Activated T-helper 2 cell treated with anti-CD3 and anti-CD28 coated beads, Interferon-gamma antibody, Interleukin-2, Interleukin-4, amounts not matched to agents 10 μg/mL and 5 μg/mL and 100 μg/mL, durations not matched to agents 14 hours and 24 hours and 36 hours (primary cell): ENCODE data around the gene HEYL. TPM values are rescaled to one million over a fixed set of nuclear protein-coding genes. Genes with fewer than 3 reads are reported as not detected.
A peak's percentile ranks its signal among the peaks of the same experiment; 100 is the strongest.

ENCODE experiments used
- DNase-seq: peaks from one replicate; pipeline ENCODE4 v3.0.0; 2021; ENCODE audit warnings: low spot score
- H3K27ac Mint-ChIP-seq: one replicate; pipeline ENCODE4 v1.8.0; 2021; ENCODE audit warnings: mixed read lengths
- H3K27me3 Mint-ChIP-seq: one replicate; pipeline ENCODE4 v1.8.0; 2021; ENCODE audit warnings: low read depth, mixed read lengths
- H3K36me3 Mint-ChIP-seq: one replicate; pipeline ENCODE4 v1.8.0; 2021; ENCODE audit warnings: low read depth, mixed read lengths
- H3K4me1 Mint-ChIP-seq: one replicate; pipeline ENCODE4 v1.8.0; 2021; ENCODE audit warnings: low read depth, mixed read lengths
- H3K4me3 Mint-ChIP-seq: one replicate; pipeline ENCODE4 v1.8.0; 2021; ENCODE audit warnings: low read depth, mild to moderate bottlenecking, moderate library complexity, mixed read lengths
- H3K9me3 Mint-ChIP-seq: one replicate; pipeline ENCODE4 v1.8.0; 2021; ENCODE audit warnings: mixed read lengths
- intact Hi-C: fragments of 100-400 bp; cut with micrococcal nuclease; formaldehyde crosslinking; loops from one replicate; pipeline ENCODE4 v1.15.1; 2023
- total RNA-seq: library from RNA; stranded (reverse); gene quantifications from 2 replicates; pipeline ENCODE4 v1.2.3, GENCODE V29; 2022

The HEYL gene
- total RNA-seq, 1 donor from 2014 or later, result 0.73 TPM

DNA sequence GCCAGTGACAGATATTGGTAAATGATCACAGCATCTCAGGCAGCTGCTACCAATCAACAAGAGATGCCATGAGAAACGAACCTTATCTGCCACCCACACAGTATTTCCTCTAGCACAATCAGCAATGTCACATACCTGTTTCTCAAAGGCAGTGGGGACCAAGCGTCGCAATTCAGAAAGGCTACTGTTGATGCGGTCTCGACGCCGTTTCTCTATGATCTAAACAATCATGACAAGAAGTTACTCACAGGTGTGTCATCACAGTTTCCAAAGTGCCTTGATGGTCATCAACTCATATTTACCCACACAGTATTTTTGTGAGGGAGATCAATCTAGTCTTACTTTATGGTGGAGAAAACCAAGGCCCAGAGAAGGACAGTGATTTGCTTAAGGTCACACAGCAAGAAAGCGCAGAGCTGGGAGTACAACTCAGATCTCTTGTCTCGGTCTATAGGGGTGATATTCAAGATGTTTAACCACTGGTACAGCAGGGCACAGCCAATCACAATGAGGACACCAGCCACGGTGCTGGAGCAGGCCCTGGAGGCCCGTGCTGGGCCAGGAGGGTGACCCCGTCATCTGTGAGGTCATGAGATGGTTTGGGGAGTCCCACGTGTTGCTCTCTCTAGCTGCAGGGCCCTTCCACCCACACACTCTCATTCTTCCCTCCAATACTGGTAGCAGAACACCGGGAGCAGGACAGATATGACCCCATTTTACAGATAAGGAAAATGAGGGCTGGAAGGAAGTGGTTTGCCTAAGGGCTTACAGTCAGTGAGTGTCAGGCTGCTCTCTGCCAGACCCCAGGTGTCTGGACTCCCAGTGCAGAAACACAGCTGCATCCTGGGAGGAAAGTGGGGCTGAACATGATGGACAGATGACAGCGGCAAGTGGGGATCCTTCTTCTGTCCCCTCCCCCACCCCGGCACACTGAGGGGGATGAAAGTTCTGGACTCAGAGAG, 7.8 kb downstream of the HEYL start:
- peaks cover 28% of the 10 kb centered on the region for H3K4me1 Mint-ChIP-seq
- no peak overlapping the region for H3K4me3 Mint-ChIP-seq
- peak overlapping the region; percentile 82 for H3K27ac Mint-ChIP-seq
- intact Hi-C loops, result loop anchor here (2.0 kb wide), 1 partner anchor 35 kb away; no protein-coding TSS in a partner anchor
- H3K36me3 Mint-ChIP-seq, result no peaks in the 10 kb centered on the region
- H3K27me3 Mint-ChIP-seq, result peaks cover 13% of the 10 kb centered on the region
- DNase-seq, result no peak
- no peaks in the 10 kb centered on the region for H3K9me3 Mint-ChIP-seq

DNA sequence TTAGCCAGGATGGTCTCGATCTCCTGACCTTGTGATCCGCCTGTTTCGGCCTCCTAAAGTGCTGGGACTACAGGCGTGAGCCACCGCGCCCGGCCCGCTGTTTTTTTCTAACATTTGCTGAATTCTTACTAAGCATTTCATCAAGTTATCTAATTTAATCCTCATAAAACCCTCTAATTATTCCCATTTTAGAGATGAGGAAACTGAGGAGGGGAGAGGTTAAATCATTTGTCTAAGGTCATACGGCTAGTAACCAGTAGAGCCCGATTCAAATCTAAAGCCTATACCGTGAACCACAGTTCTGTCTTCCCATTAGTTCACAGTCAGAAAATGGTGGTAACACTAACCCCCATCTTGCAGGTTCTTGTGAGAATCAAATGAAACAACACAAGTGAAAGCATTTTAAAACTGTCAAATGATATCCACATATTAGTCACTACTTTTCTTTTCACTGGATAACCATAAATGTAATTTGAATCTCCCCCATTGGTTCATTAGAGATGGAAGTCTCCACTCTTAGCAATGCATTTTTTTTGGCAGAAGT, 10.6 kb downstream of the HEYL start:
- Mint-ChIP-seq H3K9me3 (no peaks in the 10 kb centered on the region), H3K4me3 (no peak overlapping the region), H3K27me3 (no peaks in the 10 kb centered on the region), H3K36me3 (no peaks in the 10 kb centered on the region), H3K4me1 (peaks cover 28% of the 10 kb centered on the region), H3K27ac (no peak overlapping the region)
- intact Hi-C loops, result no loop called here
- no peak for DNase-seq

DNA sequence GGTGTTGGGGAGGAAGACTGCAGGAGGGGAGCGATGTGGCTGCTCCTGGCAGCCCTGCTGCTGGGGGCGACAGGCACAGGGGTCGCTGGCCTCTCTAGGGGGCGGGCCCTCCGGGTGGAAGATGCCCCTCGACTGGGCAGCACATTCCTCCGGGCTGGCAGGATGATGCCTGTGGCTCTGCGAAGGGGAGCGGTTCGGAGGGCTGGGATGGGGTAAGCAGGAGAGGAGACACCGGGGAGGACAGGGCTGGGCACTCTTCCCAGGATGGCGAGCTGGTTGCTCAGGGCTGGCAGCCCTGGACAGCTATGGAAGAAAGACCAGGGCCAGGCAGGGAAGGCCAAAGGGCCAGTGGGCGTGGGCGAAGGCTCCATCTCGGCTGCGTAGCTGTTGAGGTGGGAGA, 12.8 kb downstream of the HEYL start:
- Mint-ChIP-seq H3K9me3 (no peaks in the 10 kb centered on the region), H3K4me1 (peaks cover 22% of the 10 kb centered on the region), H3K4me3 (no peak overlapping the region), H3K27me3 (no peaks in the 10 kb centered on the region), H3K27ac (no peak overlapping the region), H3K36me3 (no peaks in the 10 kb centered on the region)
- intact Hi-C loops, result no loop called here
- DNase-seq, result no peak

DNA sequence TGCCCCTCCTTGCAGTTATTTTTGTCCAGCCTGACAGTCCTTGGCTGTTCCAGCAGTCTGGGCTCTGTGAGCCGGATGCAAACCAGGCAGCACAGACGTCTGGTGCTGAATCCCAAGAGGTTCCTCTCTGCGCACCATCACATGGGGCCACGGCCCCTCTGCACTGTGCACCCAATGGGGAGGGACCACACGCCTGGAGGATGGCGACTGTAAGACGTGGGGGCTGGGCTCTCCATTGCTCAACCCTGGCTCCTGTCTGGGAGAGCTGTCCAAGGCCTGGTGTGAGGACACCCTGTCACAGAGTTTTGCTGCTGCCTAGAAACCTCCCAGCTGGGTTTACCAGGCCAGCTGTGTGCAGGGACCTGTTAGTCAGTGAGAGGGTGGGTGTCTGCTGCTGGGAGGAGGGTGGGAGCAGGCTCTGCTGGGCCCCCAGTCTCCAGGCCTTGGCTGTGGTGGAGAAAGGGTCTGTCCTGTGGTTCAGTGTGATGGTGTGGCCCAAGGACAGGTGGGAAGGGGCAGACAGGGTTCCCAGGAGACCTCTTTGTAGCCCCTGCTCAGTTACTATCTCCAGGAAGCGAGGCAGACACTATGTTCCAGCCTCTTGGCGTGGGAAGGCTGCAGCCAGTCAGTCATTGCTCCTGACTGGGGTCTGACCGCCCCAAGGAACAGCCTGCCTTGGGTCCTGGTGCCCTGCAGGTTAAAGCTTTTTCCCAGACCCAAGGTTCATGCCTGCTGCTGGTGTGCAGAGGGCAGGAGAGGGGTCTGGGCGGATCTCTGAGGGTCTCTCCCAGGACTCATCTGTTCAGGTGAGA, 13.8 kb downstream of the HEYL start:
- no peaks in the 10 kb centered on the region for H3K27me3 Mint-ChIP-seq

DNA sequence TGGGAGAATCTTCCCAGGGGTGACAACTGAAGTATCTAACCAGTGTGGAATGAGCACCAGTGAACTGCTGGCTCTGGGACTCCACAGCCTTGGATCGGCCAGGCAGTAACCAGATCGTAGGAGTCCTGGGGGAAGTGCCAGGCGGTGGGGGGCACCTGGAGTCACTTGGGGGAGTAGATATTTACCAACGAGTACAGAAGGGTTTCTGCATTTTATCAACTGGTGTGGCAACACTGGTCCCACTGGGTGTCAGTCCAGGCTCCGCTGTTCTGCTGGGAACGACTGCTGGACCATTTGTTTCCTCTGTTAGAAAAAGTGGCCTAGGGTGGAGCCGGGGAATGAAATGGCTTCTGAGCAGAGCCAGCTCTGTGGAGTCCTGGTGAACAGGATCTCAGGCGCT, 14.4 kb downstream of the HEYL start:
- intact Hi-C loops, result no loop called here
- Mint-ChIP-seq H3K4me1 (peaks cover 9% of the 10 kb centered on the region), H3K36me3 (no peaks in the 10 kb centered on the region), H3K27ac (no peak overlapping the region), H3K9me3 (no peaks in the 10 kb centered on the region), H3K27me3 (no peaks in the 10 kb centered on the region), H3K4me3 (no peak overlapping the region)
- DNase-seq, result no peak

More for the DNA sequence above, 13.8 kb downstream of the HEYL start:
- Mint-ChIP-seq H3K36me3 (no peaks in the 10 kb centered on the region), H3K27ac (no peak overlapping the region), H3K4me1 (peaks cover 13% of the 10 kb centered on the region), H3K9me3 (no peaks in the 10 kb centered on the region), H3K4me3 (no peak overlapping the region)
- DNase-seq, result no peak
- intact Hi-C loops, result no loop called here

DNA sequence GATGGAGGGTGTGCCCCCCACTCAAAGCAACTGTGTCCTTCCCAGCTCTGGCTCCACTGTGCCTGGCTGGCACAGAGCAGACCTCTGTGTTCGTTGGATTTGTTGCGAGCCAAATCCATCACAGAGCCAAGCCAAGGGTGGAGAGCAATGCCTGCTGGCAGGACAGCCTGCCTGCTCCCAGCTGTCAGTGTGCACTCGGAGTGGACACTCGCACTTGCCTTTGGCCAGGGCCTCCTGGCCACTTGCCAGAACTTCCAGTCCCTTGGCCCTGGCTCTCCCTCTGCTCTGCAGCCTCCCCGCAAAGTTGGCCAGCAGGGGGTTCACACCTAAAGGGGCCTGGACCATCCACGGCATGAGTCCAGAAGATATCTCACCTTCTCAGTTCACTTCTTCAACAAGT, 16.4 kb downstream of the HEYL start:
- H3K36me3 Mint-ChIP-seq, result no peaks in the 10 kb centered on the region
- peaks cover 3% of the 10 kb centered on the region for H3K4me1 Mint-ChIP-seq
- no peak overlapping the region for H3K27ac Mint-ChIP-seq
- peaks cover 2% of the 10 kb centered on the region for H3K27me3 Mint-ChIP-seq
- intact Hi-C loops, result no loop called here
- H3K9me3 Mint-ChIP-seq, result no peaks in the 10 kb centered on the region
- no peak overlapping the region for H3K4me3 Mint-ChIP-seq
- no peak for DNase-seq

DNA sequence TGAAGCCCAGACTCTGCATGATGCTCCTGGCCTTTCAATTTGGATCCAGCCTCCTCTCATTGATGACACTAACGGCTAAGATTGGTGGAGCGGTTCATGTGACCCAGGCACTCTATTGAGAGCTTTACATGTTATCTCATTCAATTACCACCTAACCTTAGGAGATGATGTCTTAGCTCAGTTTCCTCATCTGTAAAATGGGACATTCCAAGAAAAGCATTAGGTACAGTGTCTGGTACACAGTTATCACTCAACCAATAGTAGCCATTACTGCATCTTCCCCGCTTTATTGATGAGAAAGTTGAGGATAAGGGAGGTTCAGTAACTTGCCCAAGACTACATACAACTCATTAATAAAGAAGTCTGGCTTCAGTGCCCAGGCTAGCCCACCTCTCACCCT, 17.0 kb downstream of the HEYL start:
- intact Hi-C loops, result no loop called here
- Mint-ChIP-seq H3K27ac (no peak overlapping the region), H3K4me1 (peaks cover 3% of the 10 kb centered on the region), H3K4me3 (no peak overlapping the region), H3K9me3 (no peaks in the 10 kb centered on the region), H3K27me3 (peaks cover 2% of the 10 kb centered on the region), H3K36me3 (no peaks in the 10 kb centered on the region)
- no peak for DNase-seq

DNA sequence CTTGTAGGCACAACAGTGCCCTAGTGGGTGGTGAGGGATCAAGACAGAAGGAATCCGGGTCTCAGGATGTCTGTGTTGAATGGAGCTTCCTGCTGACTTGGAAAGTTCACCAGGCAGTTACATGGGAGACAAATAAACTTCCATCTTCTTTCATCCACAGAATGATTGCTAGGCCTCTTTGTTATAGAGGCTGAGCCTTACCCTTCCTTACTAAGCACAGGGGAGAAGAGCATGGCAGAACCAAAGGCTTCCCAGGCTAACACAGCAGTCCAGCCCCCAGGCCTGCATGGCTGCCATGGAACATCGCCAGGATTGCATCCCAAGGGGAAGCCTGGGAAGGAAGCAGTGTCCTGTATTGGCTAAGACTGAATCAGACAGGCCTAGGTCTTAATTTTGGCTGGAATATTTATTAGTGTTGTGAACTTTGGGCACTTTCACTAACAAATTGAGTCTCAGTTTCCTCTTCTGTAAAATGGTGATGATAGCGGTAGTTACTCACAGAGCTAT, 18.7 kb downstream of the HEYL start:
- DNase-seq, result no peak
- Mint-ChIP-seq H3K9me3 (no peaks in the 10 kb centered on the region), H3K4me3 (no peak overlapping the region), H3K27me3 (peaks cover 2% of the 10 kb centered on the region), H3K4me1 (peaks cover 3% of the 10 kb centered on the region), H3K36me3 (no peaks in the 10 kb centered on the region), H3K27ac (no peak overlapping the region)
- intact Hi-C loops, result no loop called here

DNA sequence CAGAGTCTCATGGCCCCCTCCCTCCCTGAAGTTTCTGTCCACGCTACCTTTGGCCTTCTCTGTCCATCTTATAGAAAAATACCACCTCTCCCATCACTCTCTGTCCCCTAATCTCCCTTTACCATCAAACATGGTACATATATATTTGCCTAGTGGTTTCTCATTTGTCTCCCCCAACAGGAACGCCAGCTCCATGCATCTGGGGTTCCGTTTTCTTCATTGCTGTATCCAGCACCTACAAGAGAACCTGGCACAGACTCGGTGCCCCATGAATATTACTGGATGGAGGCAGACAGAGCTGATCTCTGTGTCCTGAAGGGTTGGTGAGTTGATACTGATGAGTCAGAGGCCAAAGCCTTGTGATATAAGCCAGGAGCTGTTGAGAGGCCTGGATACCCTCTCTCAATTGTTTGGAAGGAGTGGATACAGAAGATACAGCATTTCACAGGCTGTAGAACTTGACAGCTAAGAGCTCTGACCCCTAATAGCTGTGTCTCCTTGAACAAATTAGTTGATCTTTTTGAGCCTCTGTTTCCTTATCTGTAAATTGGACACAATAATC, 21.9 kb downstream of the HEYL start:
- H3K4me3 Mint-ChIP-seq, result no peak overlapping the region
- H3K36me3 Mint-ChIP-seq, result no peaks in the 10 kb centered on the region
- peaks cover 2% of the 10 kb centered on the region for H3K27me3 Mint-ChIP-seq
- H3K9me3 Mint-ChIP-seq, result no peaks in the 10 kb centered on the region
- no peak overlapping the region for H3K27ac Mint-ChIP-seq
- DNase-seq, result no peak
- intact Hi-C loops, result no loop called here
- H3K4me1 Mint-ChIP-seq, result no peaks in the 10 kb centered on the region

DNA sequence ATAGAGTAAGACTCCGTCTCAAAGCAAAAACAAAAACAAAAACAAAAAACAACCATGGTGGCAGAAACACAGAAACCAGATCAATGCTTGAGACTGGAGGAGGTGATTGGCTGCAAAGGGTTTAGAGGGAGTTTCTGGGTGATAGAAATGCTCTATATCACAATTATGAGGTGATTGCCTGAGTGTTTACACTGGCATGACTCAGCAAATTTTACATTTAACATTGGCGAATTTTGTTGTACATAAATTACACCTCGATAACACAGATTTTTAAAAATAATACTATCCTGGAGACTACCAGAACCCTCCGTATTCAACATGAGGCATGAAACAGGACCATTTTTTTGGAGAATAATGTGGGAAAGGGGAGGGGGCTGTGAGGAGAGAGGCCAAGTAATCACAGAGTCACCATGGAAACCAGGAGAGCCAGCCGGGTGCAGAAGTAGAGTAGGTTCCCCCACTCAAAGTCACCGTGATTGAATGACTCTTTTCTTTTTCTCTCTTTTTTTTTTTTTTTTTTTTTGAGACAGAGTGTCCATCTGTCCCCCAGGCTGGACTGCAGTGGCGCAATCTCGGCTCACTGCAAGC, 24.3 kb downstream of the HEYL start:
- H3K27me3 Mint-ChIP-seq, result peaks cover 2% of the 10 kb centered on the region
- H3K9me3 Mint-ChIP-seq, result no peaks in the 10 kb centered on the region
- H3K27ac Mint-ChIP-seq, result no peak overlapping the region
- no peaks in the 10 kb centered on the region for H3K4me1 Mint-ChIP-seq
- H3K36me3 Mint-ChIP-seq, result no peaks in the 10 kb centered on the region
- intact Hi-C loops, result no loop called here
- no peak for DNase-seq
- H3K4me3 Mint-ChIP-seq, result no peak overlapping the region

DNA sequence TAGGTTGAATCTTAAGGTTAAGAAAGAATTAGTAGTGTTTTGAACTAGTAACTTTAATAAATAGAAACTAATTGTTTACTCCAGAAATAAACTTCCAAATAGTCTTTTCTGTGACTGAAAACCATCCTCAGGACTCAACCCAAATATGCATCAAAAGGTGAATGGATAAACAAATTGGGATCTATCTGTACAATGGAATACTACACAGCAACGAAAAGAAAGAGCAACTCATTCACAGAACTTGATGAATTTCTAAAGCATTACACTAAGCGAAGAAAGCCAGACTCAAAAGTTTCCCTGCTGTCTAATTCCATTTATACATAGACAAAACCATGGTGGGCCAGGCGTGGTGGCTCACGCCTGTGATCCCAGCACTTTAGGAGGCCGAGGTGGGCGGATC, 25.0 kb downstream of the HEYL start:
- intact Hi-C loops, result no loop called here
- H3K4me1 Mint-ChIP-seq, result peaks cover under 1% of the 10 kb centered on the region
- H3K27me3 Mint-ChIP-seq, result peaks cover 2% of the 10 kb centered on the region
- no peaks in the 10 kb centered on the region for H3K36me3 Mint-ChIP-seq
- no peak overlapping the region for H3K27ac Mint-ChIP-seq
- DNase-seq, result no peak
- no peaks in the 10 kb centered on the region for H3K9me3 Mint-ChIP-seq
- no peak overlapping the region for H3K4me3 Mint-ChIP-seq

DNA sequence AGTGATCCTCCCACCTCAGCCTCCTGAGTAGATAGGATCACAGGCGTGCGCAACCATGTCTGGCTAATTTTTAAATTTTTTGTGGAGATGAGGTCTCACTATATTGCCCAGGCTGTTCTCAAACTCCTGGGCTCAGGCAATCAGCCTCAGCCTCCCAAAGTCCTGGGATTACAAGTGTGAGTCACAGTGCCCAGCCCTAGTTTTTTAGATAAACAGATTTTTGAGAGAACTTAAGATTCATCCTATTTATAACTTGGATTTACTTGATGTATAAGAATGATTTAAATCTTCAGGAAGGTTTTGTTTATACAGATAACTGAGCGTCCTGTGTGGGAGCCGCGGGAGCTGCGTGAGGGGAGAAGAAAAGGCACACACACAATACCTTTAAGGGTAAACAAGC, 26.2 kb downstream of the HEYL start:
- DNase-seq, result no peak
- H3K27ac Mint-ChIP-seq, result no peak overlapping the region
- intact Hi-C loops, result no loop called here
- H3K4me3 Mint-ChIP-seq, result no peak overlapping the region
- H3K36me3 Mint-ChIP-seq, result no peaks in the 10 kb centered on the region
- H3K9me3 Mint-ChIP-seq, result no peaks in the 10 kb centered on the region
- no peaks in the 10 kb centered on the region for H3K27me3 Mint-ChIP-seq
- peaks cover 3% of the 10 kb centered on the region for H3K4me1 Mint-ChIP-seq
